Mononuclear cell (primary cell): ENCODE data around the gene FAM89A. TPM values are rescaled to one million over a fixed set of nuclear protein-coding genes. Genes with fewer than 3 reads are reported as not detected.
"Not testable (repeated sequence)": the region's sequence is repeated elsewhere in the genome, so short reads cannot be mapped to it uniquely, and the experiment has no call there.

Experiments used
- H3K27me3 ChIP-seq: 2 replicates; pipeline ENCODE4 v1.6.0; 2011; ENCODE audit warnings: low read length, control low read depth; ENCODE audit not compliant: insufficient read depth
- H3K4me1 ChIP-seq: 2 replicates; pipeline ENCODE4 v1.5.1; 2011; ENCODE audit warnings: mild to moderate bottlenecking, low read length, control low read depth; ENCODE audit not compliant: insufficient read depth
- H3K4me3 ChIP-seq: 2 replicates; pipeline ENCODE4 v1.5.1; 2011; ENCODE audit warnings: mild to moderate bottlenecking, low read length, moderate library complexity
- H3K9me3 ChIP-seq: 2 replicates; pipeline ENCODE4 v1.5.1; 2011; ENCODE audit warnings: low read depth, mild to moderate bottlenecking, control low read depth, low read length
- total RNA-seq: library from RNA; depleted of rRNA; stranded (reverse); fragments of >200 nt; gene quantifications from one replicate; pipeline ENCODE4 v1.2.3, GENCODE V29; 2012

The FAM89A gene
- total RNA-seq, 1 donor = 1.4 TPM

DNA sequence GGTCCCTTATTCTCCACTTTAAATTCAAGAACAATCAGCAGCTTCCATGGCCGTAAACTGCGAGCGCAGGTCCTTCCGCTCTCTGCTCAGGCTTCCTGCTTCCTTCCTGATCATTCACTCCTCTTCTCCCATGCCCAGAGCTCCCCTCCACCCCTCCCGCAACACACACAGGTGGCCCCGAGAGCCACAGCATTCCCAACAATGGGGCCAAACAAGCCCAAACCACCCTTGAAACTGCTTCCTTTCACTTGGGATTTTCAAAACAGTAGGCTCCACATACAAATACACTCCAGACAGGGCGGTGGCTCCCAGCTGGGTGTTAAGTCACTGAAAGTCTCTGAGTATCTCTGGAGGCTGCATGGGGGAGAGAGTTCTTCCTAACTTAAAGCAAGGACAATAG, 11.4 kb downstream of the FAM89A start:
- Histone ChIP-seq H3K27me3 (no peaks in the 10 kb centered on the region), H3K4me1 (peaks cover 11% of the 10 kb centered on the region), H3K9me3 (no peaks in the 10 kb centered on the region), H3K4me3 (no peak overlapping the region)

- H3K9me3 ChIP-seq = no peaks in the 10 kb centered on the region
- H3K27me3 ChIP-seq = no peaks in the 10 kb centered on the region
- H3K4me3 ChIP-seq = no peak overlapping the region
- H3K4me1 ChIP-seq = peaks cover 8% of the 10 kb centered on the region
These were observed 12.1 kb downstream of the FAM89A start for GRCh38 chr1:231027971-231028370.

GRCh38 chr1:231027136-231027925, 12.7 kb downstream of the FAM89A start:
- Histone ChIP-seq H3K4me1 (peaks cover 8% of the 10 kb centered on the region), H3K4me3 (no peak overlapping the region), H3K27me3 (no peaks in the 10 kb centered on the region), H3K9me3 (no peaks in the 10 kb centered on the region)

- peaks cover 8% of the 10 kb centered on the region for H3K4me1 ChIP-seq
- no peak overlapping the region for H3K4me3 ChIP-seq
- H3K27me3 ChIP-seq = no peaks in the 10 kb centered on the region
- no peaks in the 10 kb centered on the region for H3K9me3 ChIP-seq
These were observed 13.5 kb downstream of the FAM89A start for GRCh38 chr1:231026576-231026975.

DNA sequence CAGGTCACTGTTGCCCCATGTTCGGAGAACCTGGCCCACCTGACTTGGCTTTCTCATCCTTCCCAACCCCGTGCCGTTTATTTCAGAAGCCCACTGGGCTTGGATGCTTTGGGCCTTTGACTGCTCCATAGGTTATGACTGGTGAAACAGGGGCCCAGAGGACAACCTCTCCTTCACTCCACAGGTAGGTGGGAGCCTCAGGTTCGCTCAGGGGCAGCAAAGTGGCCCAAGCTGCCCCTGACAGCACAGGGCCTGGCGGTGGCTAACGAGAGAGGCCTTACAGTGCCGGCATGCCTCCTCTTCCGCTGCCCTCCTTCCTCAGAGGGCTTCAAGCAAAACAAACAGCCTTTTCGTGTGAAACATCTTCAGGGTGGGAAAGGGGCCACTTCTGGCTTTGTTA, 16.9 kb downstream of the FAM89A start:
- H3K9me3 ChIP-seq = no peaks in the 10 kb centered on the region
- H3K4me3 ChIP-seq = no peak overlapping the region

DNA sequence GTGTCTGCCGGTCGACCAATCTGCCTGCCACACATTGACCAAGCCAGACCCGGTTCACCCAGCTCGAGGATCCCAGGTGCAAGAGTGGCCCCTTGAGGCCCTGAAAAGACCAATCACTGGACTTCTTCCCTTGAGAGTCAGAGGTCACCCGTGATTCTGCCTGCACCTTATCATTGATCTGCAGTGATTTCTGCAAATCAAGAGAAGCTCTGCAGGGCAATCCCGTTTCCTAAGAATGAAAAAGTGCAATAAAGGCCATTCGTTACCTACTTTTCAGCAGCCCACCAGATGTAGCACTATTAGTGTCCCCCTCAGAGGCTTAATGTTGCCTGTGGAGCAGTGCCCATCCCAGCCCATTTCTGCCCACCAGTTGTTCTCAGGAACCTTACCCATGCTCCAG, 17.5 kb downstream of the FAM89A start:
- H3K4me3 ChIP-seq = not testable (repeated sequence)

More for the DNA sequence above, 16.9 kb downstream of the FAM89A start:
- H3K27me3 ChIP-seq = no peaks in the 10 kb centered on the region
- H3K4me1 ChIP-seq = peaks cover 21% of the 10 kb centered on the region

DNA sequence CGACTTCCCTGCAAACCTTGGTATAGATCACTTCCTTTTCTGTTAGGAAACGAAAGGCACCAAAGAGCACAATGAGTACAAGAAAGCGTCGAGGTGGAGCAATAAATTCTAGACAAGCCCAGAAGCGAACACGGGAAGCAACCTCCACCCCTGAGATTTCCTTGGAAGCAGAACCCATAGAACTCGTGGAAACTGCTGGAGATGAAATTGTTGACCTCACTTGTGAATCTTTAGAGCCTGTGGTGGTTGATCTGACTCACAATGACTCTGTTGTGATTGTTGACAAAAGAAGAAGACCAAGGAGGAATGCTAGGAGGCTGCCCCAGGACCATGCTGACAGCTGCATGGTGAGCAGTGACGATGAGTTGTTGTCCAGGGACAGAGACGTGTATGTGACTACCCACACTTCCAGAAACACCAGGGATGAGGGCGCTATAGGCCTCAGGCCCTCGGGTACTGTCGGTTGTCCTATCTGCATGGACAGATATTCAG, 18.5 kb downstream of the FAM89A start:
- H3K4me1 ChIP-seq = peaks cover 21% of the 10 kb centered on the region
- H3K27me3 ChIP-seq = no peaks in the 10 kb centered on the region
- H3K4me3 ChIP-seq = no peak overlapping the region
- no peaks in the 10 kb centered on the region for H3K9me3 ChIP-seq

More for the DNA sequence above, 17.5 kb downstream of the FAM89A start:
- not testable (repeated sequence) for H3K27me3 ChIP-seq, H3K9me3 ChIP-seq
- H3K4me1 ChIP-seq = peaks cover 21% of the 10 kb centered on the region

GRCh38 chr1:231020816-231021215, 19.2 kb downstream of the FAM89A start:
- Histone ChIP-seq H3K4me1 (peaks cover 21% of the 10 kb centered on the region), H3K27me3 (no peaks in the 10 kb centered on the region), H3K4me3 (no peak overlapping the region), H3K9me3 (no peaks in the 10 kb centered on the region)

DNA sequence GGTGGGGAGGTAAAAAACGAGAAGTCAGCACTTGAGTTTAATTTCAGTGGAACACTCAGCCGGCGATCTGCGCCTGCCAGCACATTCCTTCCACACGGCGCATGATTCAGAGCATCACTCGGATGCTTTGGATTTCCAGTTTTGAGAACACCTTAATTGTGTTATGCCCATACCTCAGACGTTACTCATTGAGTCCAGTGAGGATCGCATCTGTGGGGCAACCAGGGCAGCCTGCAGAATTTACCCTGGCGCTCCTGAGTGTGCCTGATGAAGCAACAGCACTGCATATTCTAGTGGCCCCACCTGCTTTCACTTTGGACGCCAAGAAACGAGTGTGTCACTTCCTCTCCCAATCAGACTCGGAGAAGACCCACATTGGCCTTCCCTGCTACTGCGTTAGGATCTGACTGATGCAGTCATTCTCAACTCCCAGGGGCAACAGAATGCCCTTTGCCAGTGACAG, 19.9 kb downstream of the FAM89A start:
- Histone ChIP-seq H3K9me3 (no peaks in the 10 kb centered on the region), H3K4me3 (no peak overlapping the region), H3K4me1 (peaks cover 21% of the 10 kb centered on the region)

GRCh38 chr1:231019711-231020110, 20.3 kb downstream of the FAM89A start:
- Histone ChIP-seq H3K4me1 (peaks cover 21% of the 10 kb centered on the region), H3K9me3 (no peaks in the 10 kb centered on the region), H3K4me3 (no peak overlapping the region), H3K27me3 (no peaks in the 10 kb centered on the region)

More for the DNA sequence above, 19.9 kb downstream of the FAM89A start:
- H3K27me3 ChIP-seq = no peaks in the 10 kb centered on the region

- H3K4me3 ChIP-seq = no peak overlapping the region
- no peaks in the 10 kb centered on the region for H3K9me3 ChIP-seq
- H3K4me1 ChIP-seq = peaks cover 21% of the 10 kb centered on the region
- H3K27me3 ChIP-seq = no peaks in the 10 kb centered on the region
These were observed 23.1 kb downstream of the FAM89A start for GRCh38 chr1:231016966-231017365.

DNA sequence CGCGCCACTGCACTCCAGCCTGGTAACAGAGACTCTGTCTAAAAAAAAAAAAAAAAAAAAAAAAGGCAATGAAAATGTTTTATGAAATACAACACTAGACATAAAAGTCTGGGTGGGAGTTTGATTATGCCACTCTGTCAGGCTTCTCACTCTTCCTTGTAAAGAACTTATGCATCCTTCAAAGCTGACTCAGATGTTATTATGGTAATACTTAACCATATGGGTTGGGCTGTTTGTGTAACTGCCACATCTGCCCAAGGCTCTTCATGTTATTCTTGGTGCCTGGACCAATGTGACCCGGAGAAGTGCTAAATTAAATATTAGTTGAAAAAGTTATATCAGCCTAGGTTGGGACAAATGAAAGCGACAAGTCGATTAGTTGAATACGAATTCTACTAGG, 23.8 kb downstream of the FAM89A start:
- Histone ChIP-seq H3K9me3 (no peaks in the 10 kb centered on the region), H3K27me3 (no peaks in the 10 kb centered on the region), H3K4me3 (no peak overlapping the region), H3K4me1 (peaks cover 17% of the 10 kb centered on the region)

DNA sequence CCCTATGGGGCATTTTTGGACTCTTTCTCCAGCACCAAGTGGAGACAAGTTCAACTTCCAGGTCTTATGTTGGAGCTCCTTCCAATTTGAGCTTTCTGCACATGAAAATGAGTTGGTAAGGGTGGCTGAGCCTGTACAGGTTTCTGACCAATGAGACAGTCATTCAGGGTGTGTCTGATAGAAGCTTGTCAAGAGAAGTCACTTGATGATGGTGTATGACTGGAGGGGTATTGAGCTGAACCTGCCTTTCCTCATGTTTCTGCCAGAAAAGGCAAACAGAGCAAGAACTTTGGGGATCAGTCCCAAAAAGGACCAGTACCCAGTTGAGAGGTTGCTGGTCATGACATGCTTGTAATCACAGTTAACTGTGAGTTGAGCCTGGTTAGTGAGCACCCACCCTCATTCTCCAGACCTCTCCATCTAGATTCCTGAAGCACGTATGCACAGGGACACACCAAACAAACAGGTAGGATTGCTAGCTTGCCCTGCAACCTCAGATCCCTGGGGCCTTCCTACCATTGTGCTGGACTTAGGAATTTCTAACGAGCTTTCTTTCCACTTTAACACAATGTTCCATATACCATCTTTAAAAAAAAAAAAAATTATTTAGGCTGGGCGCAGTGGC, 26.6 kb downstream of the FAM89A start:
- no peak overlapping the region for H3K4me3 ChIP-seq
- H3K9me3 ChIP-seq = no peaks in the 10 kb centered on the region
- H3K27me3 ChIP-seq = no peaks in the 10 kb centered on the region
- H3K4me1 ChIP-seq = no peaks in the 10 kb centered on the region

DNA sequence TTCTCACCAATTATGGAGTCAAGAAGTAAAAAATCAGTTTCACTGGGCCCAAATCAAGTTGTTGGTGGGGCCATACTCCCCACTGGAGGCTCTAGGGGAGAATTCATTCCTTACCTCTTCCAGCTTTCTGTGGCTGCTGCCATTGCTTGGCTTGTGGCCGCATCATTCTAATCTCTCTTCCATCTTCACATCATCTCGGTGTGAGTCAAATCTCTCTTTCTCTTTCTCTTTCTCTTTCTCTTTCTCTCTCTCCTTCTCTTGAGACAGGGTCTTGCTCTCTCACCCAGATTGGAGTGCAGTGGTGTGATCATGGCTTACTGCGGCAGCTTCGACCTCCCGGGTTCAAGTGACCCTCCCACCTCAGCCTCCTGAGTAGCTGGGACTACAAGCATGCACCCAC, 28.1 kb downstream of the FAM89A start:
- H3K9me3 ChIP-seq = peaks cover 3% of the 10 kb centered on the region

DNA sequence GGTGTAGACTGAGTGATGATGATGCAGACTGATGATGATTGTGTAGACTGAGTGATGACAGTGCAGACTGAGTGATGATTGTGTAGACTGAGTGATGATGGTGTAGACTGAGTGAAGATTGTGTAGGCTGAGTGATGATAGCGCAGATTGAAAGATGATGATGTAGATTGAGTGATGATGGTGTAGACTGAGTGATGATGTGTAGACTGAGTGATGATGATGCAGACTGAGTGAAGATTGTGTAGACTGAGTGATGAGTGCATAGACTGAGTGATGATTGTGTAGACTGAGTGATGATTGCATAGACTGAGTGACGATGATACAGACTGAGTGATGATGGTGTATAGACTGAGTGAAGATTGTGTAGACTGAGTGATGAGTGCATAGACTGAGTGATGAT, 28.7 kb downstream of the FAM89A start:
- Histone ChIP-seq H3K27me3 (no peaks in the 10 kb centered on the region), H3K4me3 (no peak overlapping the region), H3K4me1 (no peaks in the 10 kb centered on the region), H3K9me3 (peaks cover 8% of the 10 kb centered on the region)

More for the DNA sequence above, 28.1 kb downstream of the FAM89A start:
- no peaks in the 10 kb centered on the region for H3K4me1 ChIP-seq
- no peaks in the 10 kb centered on the region for H3K27me3 ChIP-seq
- H3K4me3 ChIP-seq = no peak overlapping the region
